Activated CD8-positive, alpha-beta memory T cell treated with anti-CD3 and anti-CD28 coated beads, Interleukin-2, amount 50 U/mL, for 24 hours (primary cell): Measurements from ENCODE around the gene BICD1.

ENCODE experiments used
- DNase-seq: peaks from one replicate; pipeline ENCODE4 v3.0.0-alpha.2; 2020; ENCODE audit errors: extremely low read depth

Gene BICD1

GRCh38 chr12:32402170-32402569 lies 295.5 kb downstream of the BICD1 start:
- no peak for DNase-seq

GRCh38 chr12:32402946-32403345 lies 296.3 kb downstream of the BICD1 start:
- DNase-seq = no peak

GRCh38 chr12:32407795-32408194 lies 301.1 kb downstream of the BICD1 start:
- no peak for DNase-seq

GRCh38 chr12:32413412-32413811 lies 306.8 kb downstream of the BICD1 start:
- no peak for DNase-seq

GRCh38 chr12:32418221-32418620 lies 311.6 kb downstream of the BICD1 start:
- DNase-seq = no peak

GRCh38 chr12:32418903-32419519 lies 312.4 kb downstream of the BICD1 start:
- DNase-seq = no peak

- no peak for DNase-seq
These were observed 312.9 kb downstream of the BICD1 start for GRCh38 chr12:32419520-32419960.

GRCh38 chr12:32420356-32420755 lies 313.7 kb downstream of the BICD1 start:
- DNase-seq = no peak

GRCh38 chr12:32423559-32423958 lies 316.9 kb downstream of the BICD1 start:
- DNase-seq = no peak

- no peak for DNase-seq
These were observed 324.4 kb downstream of the BICD1 start for GRCh38 chr12:32431025-32431424.
